ENCODE results near the gene ARHGEF11. TPM values are rescaled to one million over a fixed set of nuclear protein-coding genes. Genes with fewer than 3 reads are reported as not detected.

ARHGEF11 gene
- total RNA-seq, 4 donors from 2014 or later, result 36.5 to 54.2 (median 41.2) TPM

GRCh38 chr1:157008502-157008901 is 37.0 kb downstream of the ARHGEF11 start:
- 100% methylated on average over 1 of the region's 1 CpG for WGBS
- no peaks in the 10 kb centered on the region for H3K36me3 ChIP-seq
- no peaks in the 10 kb centered on the region for H3K9me3 ChIP-seq
- intact Hi-C loops (cut with DNase I), result loop anchor here (10.0 kb wide), 1 partner anchor 56 kb away; no protein-coding TSS in a partner anchor
- no peak overlapping the region for H3K27ac ChIP-seq (replicated peaks in 1 of 4)
- H3K27me3 ChIP-seq, result no peaks in the 10 kb centered on the region
- no peak overlapping the region for H3K4me3 ChIP-seq
- no peak for DNase-seq (ENCODE audit: extremely low spot score)
- TF ChIP-seq POLR2A (IDR thresholded peaks at IDR 0.05; ENCODE audit: low read depth) (no peak), EP300 (IDR thresholded peaks at IDR 0.05) (no peak), POLR2AphosphoS5 (IDR thresholded peaks at IDR 0.05) (no peak), CTCF (IDR thresholded peaks at IDR 0.05) (no peak)
- H3K4me1 ChIP-seq, result peaks cover 20 to 46% (median 36%) of the 10 kb centered on the region in 4 donors

- Histone ChIP-seq H3K27ac (replicated peaks in 1 of 4) (no peak overlapping the region), H3K4me3 (no peak overlapping the region), H3K4me1 (peaks cover 20 to 58% (median 36%) of the 10 kb centered on the region in 4 donors), H3K9me3 (no peaks in the 10 kb centered on the region), H3K36me3 (no peaks in the 10 kb centered on the region), H3K27me3 (no peaks in the 10 kb centered on the region)
- no peak for DNase-seq (ENCODE audit: extremely low spot score)
- TF ChIP-seq EP300 (IDR thresholded peaks at IDR 0.05) (no peak), POLR2AphosphoS5 (IDR thresholded peaks at IDR 0.05) (no peak)
- intact Hi-C loops (cut with DNase I), result loop anchor here (10.0 kb wide), 1 partner anchor 57 kb away; no protein-coding TSS in a partner anchor
- 34% methylated on average over 5 of the region's 5 CpGs for WGBS
Observed at GRCh38 chr1:157007306-157007705, 38.2 kb downstream of the ARHGEF11 start.

- 79% methylated on average over 2 of the region's 2 CpGs for WGBS
- intact Hi-C loops (cut with DNase I), result loop anchor here (10.0 kb wide), 1 partner anchor 58 kb away; no protein-coding TSS in a partner anchor
- Histone ChIP-seq H3K4me1 (peaks cover 20 to 59% (median 38%) of the 10 kb centered on the region in 4 donors), H3K4me3 (no peak overlapping the region), H3K9me3 (no peaks in the 10 kb centered on the region), H3K27ac (replicated peaks in 1 of 4) (no peak overlapping the region), H3K27me3 (no peaks in the 10 kb centered on the region), H3K36me3 (no peaks in the 10 kb centered on the region)
- DNase-seq (ENCODE audit: extremely low spot score), result no peak
- TF ChIP-seq EP300 (IDR thresholded peaks at IDR 0.05), result no peak
- TF ChIP-seq CTCF (IDR thresholded peaks at IDR 0.05), result no peak
- TF ChIP-seq POLR2A (IDR thresholded peaks at IDR 0.05; ENCODE audit: low read depth), result no peak
- TF ChIP-seq POLR2AphosphoS5 (IDR thresholded peaks at IDR 0.05), result no peak
Observed at GRCh38 chr1:157006676-157007075, 38.9 kb downstream of the ARHGEF11 start.

GRCh38 chr1:157005965-157006364 is 39.6 kb downstream of the ARHGEF11 start:
- Histone ChIP-seq H3K27ac (replicated peaks in 1 of 4) (no peak overlapping the region), H3K4me3 (no peak overlapping the region), H3K27me3 (no peaks in the 10 kb centered on the region), H3K9me3 (no peaks in the 10 kb centered on the region), H3K4me1 (peaks cover 20 to 65% (median 44%) of the 10 kb centered on the region in 4 donors), H3K36me3 (no peaks in the 10 kb centered on the region)
- DNase-seq (ENCODE audit: extremely low spot score), result no peak
- TF ChIP-seq POLR2A (IDR thresholded peaks at IDR 0.05; ENCODE audit: low read depth) (no peak), EP300 (IDR thresholded peaks at IDR 0.05) (no peak), POLR2AphosphoS5 (IDR thresholded peaks at IDR 0.05) (no peak), CTCF (IDR thresholded peaks at IDR 0.05) (no peak)
- intact Hi-C loops (cut with DNase I), result loop anchor here (10.0 kb wide), 1 partner anchor 59 kb away; no protein-coding TSS in a partner anchor
- WGBS, result 75% methylated on average over 2 of the region's 2 CpGs

DNA sequence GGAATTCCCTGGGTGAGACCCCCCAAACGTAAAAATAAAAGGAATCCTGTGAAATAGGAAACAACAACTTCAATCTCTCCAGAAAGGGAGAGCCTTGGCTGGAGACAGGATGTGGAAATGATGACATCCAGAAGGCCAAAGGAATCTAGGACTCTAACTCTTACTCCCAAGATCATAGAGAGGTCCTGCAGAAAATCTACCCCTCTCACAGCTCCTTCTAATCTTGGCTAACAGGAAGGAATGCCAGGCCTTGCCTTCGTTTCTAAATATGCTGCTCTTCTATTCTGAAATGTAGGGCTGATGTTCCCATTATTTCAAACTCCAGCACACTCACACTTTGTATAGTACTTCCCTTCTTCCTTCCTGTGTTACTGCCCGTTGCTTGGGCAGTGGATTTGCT is 40.7 kb downstream of the ARHGEF11 start:
- intact Hi-C loops (cut with DNase I), result loop anchor here (10.0 kb wide), 1 partner anchor 60 kb away; no protein-coding TSS in a partner anchor
- no peak overlapping the region for H3K27ac ChIP-seq (replicated peaks in 1 of 4)
- H3K9me3 ChIP-seq, result no peaks in the 10 kb centered on the region
- no peaks in the 10 kb centered on the region for H3K36me3 ChIP-seq
- H3K27me3 ChIP-seq, result no peaks in the 10 kb centered on the region
- WGBS, result 52% methylated on average over 3 of the region's 3 CpGs
- peaks cover 20 to 68% (median 44%) of the 10 kb centered on the region in 4 donors for H3K4me1 ChIP-seq
- no peak overlapping the region for H3K4me3 ChIP-seq
- no peak for DNase-seq (ENCODE audit: extremely low spot score)
- TF ChIP-seq POLR2AphosphoS5 (IDR thresholded peaks at IDR 0.05) (no peak), EP300 (IDR thresholded peaks at IDR 0.05) (no peak), CTCF (IDR thresholded peaks at IDR 0.05) (no peak), POLR2A (IDR thresholded peaks at IDR 0.05; ENCODE audit: low read depth) (no peak)
